HepG2 (cell line): ENCODE data around the gene FANCE. TPM values are rescaled to one million over a fixed set of nuclear protein-coding genes. Genes with fewer than 3 reads are reported as not detected.

Experiments
- ARNT2 ChIP-seq: sonication (generic); formaldehyde crosslinking; IDR thresholded peaks from 2 replicates; pipeline ENCODE4 v1.8.0; 2022; ENCODE audit warnings: mild to moderate bottlenecking, low read depth, missing genetic modification reagents, moderate library complexity
- EEA1 ChIP-seq: sonication (generic); formaldehyde crosslinking; IDR thresholded peaks from 2 replicates; pipeline ENCODE4 v1.5.1; 2020; ENCODE audit warnings: mild to moderate bottlenecking, missing genetic modification reagents, borderline replicate concordance
- ERF ChIP-seq: IDR thresholded peaks from 2 replicates; pipeline ENCODE4 v1.6.1; 2018; ENCODE audit warnings: missing biosample characterization, missing genetic modification reagents
- GABPB1 ChIP-seq: IDR thresholded peaks from 2 replicates; pipeline ENCODE4 v1.6.1; 2016; ENCODE audit warnings: mild to moderate bottlenecking, missing genetic modification reagents, moderate library complexity, missing compliant biosample characterization
- HNRNPLL ChIP-seq: fragments of 200-400 bp; formaldehyde crosslinking; IDR thresholded peaks from 2 replicates; pipeline ENCODE4 v1.6.1; 2017; ENCODE audit warnings: mild to moderate bottlenecking, low read depth, low read length; ENCODE audit not compliant: poor library complexity, severe bottlenecking
- POLR2A ChIP-seq, 2 experiments: IDR thresholded peaks; 2 replicates each; pipeline ENCODE4 v1.6.1; 2011; ENCODE audit warnings: low read depth in 2 of 2, low read length in 2 of 2, mild to moderate bottlenecking in 1 of 2, moderate library complexity in 1 of 2; ENCODE audit not compliant: insufficient read depth in 1 of 2
- POLR2AphosphoS5 ChIP-seq: IDR thresholded peaks from 2 replicates; pipeline ENCODE4 v1.6.1; 2012; ENCODE audit warnings: low read depth, low read length
- ZIK1 ChIP-seq: sonication (generic); formaldehyde crosslinking; IDR thresholded peaks from 2 replicates; pipeline ENCODE4 v1.5.0; 2020; ENCODE audit warnings: mild to moderate bottlenecking, low read depth, missing genetic modification reagents, borderline replicate concordance
- ZMYM3 ChIP-seq: sonication (generic); formaldehyde crosslinking; IDR thresholded peaks from 2 replicates; pipeline ENCODE4 v1.5.1; 2020; ENCODE audit warnings: mild to moderate bottlenecking, missing genetic modification reagents
- ZNF101 ChIP-seq: sonication (generic); formaldehyde crosslinking; IDR thresholded peaks from 2 replicates; pipeline ENCODE4 v1.4.0; 2020; ENCODE audit warnings: mild to moderate bottlenecking, low read depth, missing genetic modification reagents, borderline replicate concordance
- ZNF343 ChIP-seq: sonication (generic); formaldehyde crosslinking; IDR thresholded peaks from 2 replicates; pipeline ENCODE4 v1.4.0; 2020; ENCODE audit warnings: mild to moderate bottlenecking, missing genetic modification reagents
- ZNF432 ChIP-seq: sonication (generic); formaldehyde crosslinking; IDR thresholded peaks from 2 replicates; pipeline ENCODE4 v1.5.0; 2020; ENCODE audit warnings: missing genetic modification reagents, mild to moderate bottlenecking, borderline replicate concordance
- ZNF44 ChIP-seq: sonication (generic); formaldehyde crosslinking; IDR thresholded peaks from 2 replicates; pipeline ENCODE4 v1.5.1; 2020; ENCODE audit warnings: mild to moderate bottlenecking, missing genetic modification reagents
- ZNF703 ChIP-seq: sonication (generic); formaldehyde crosslinking; IDR thresholded peaks from 2 replicates; pipeline ENCODE4 v1.5.1; 2020; ENCODE audit warnings: missing genetic modification reagents, mild to moderate bottlenecking, moderate library complexity, borderline replicate concordance
- ZNF775 ChIP-seq: sonication (generic); formaldehyde crosslinking; IDR thresholded peaks from 2 replicates; pipeline ENCODE4 v1.4.0; 2020; ENCODE audit warnings: missing genetic modification reagents, mild to moderate bottlenecking, moderate library complexity, borderline replicate concordance
- ZNF841 ChIP-seq: sonication (generic); formaldehyde crosslinking; IDR thresholded peaks from 2 replicates; pipeline ENCODE4 v1.8.1; 2023; ENCODE audit warnings: missing genetic modification reagents, borderline replicate concordance
- polyA plus RNA-seq, 8 experiments: library from polyadenylated mRNA; depleted of rRNA in 3 of 8; stranded (reverse) in 7 of 8; unstranded in 1 of 8; fragments of >200 nt; fragmentation: Illumina TruSeq in 4 of 8; extraction: Trizol in 4 of 8; gene quantifications; 2 replicates each; pipeline versions ENCODE4 v1.2.1 to v1.2.3, GENCODE V29; 2011 to 2016; ENCODE audit warnings: low read depth in 4 of 8, missing spikeins in 1 of 8, mixed read lengths in 1 of 8; ENCODE audit not compliant: insufficient read depth in 1 of 8
- total RNA-seq, 5 experiments: library from RNA; depleted of rRNA; stranded (reverse); fragments of >200 nt; fragmentation: Illumina TruSeq; extraction: Trizol; gene quantifications; 2 replicates each; pipeline ENCODE4 v1.2.3, GENCODE V29; 2016; ENCODE audit warnings: low read depth in 1 of 5
- TF ChIP-seq, protein P1 (sequence below): IDR thresholded peaks from 2 replicates; pipeline ENCODE4 v1.6.1; 2016; ENCODE audit warnings: low read depth, missing genetic modification reagents, missing compliant biosample characterization
- TF ChIP-seq, protein P2 (sequence below): sonication (generic); formaldehyde crosslinking; IDR thresholded peaks from 2 replicates; pipeline ENCODE4 v1.5.0; 2020; ENCODE audit warnings: missing genetic modification reagents
- TF ChIP-seq, protein P3 (sequence below): sonication (generic); formaldehyde crosslinking; IDR thresholded peaks from 2 replicates; pipeline ENCODE4 v1.4.0; 2020; ENCODE audit warnings: missing genetic modification reagents

Gene FANCE
- total and polyA plus RNA-seq, 2 of the 13 experiments (the other 11 are each of a cell fraction or from before 2014, with no cell fraction given) = 7.1 to 11.2 TPM

DNA sequence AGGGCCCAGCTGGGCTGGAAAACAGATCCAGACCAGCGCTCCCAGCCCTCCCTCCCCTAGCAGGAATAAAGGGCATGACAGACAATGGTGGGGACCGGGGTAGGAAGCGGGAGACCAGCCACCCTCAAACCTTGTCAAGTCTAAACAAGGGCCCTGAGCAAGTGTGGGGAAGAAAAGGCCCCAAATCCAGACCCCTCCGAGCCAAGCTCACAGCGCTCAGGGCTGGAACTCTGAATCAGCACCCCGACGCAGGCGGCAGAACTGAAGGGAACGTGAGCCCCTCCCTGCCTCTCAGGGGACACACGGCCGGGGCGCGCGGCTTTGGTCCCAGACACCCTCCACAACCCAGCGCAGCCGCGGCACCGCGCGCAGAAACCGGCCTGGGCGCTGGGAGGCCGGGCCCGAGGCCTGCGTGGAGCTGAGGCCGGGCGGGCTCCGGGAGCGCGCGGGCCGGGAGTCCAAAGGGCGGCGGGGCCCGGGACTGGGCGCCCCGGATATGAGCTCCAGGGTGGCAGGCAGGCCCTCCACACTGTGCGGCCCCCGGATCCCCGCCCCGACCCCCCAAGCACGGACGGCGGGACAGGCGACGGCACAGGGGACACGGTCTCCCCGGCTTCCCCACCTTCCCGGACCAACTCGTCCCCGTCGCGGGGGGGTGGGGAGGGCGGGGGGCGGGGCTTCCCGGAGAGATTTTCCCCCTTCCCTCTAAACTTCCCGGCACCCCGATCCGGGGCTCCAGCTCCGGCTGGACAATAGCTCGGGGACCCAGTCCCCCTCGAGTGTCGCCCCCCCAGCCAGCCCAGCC, 44.1 kb downstream of the FANCE start (continued):
- TF ChIP-seq, protein P1, sequence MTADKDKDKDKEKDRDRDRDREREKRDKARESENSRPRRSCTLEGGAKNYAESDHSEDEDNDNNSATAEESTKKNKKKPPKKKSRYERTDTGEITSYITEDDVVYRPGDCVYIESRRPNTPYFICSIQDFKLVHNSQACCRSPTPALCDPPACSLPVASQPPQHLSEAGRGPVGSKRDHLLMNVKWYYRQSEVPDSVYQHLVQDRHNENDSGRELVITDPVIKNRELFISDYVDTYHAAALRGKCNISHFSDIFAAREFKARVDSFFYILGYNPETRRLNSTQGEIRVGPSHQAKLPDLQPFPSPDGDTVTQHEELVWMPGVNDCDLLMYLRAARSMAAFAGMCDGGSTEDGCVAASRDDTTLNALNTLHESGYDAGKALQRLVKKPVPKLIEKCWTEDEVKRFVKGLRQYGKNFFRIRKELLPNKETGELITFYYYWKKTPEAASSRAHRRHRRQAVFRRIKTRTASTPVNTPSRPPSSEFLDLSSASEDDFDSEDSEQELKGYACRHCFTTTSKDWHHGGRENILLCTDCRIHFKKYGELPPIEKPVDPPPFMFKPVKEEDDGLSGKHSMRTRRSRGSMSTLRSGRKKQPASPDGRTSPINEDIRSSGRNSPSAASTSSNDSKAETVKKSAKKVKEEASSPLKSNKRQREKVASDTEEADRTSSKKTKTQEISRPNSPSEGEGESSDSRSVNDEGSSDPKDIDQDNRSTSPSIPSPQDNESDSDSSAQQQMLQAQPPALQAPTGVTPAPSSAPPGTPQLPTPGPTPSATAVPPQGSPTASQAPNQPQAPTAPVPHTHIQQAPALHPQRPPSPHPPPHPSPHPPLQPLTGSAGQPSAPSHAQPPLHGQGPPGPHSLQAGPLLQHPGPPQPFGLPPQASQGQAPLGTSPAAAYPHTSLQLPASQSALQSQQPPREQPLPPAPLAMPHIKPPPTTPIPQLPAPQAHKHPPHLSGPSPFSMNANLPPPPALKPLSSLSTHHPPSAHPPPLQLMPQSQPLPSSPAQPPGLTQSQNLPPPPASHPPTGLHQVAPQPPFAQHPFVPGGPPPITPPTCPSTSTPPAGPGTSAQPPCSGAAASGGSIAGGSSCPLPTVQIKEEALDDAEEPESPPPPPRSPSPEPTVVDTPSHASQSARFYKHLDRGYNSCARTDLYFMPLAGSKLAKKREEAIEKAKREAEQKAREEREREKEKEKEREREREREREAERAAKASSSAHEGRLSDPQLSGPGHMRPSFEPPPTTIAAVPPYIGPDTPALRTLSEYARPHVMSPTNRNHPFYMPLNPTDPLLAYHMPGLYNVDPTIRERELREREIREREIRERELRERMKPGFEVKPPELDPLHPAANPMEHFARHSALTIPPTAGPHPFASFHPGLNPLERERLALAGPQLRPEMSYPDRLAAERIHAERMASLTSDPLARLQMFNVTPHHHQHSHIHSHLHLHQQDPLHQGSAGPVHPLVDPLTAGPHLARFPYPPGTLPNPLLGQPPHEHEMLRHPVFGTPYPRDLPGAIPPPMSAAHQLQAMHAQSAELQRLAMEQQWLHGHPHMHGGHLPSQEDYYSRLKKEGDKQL = no peak
- no peak for TF ChIP-seq ZNF101 (CRISPR knock-in tag)
- TF ChIP-seq ZNF44 (CRISPR knock-in tag) = no peak
- TF ChIP-seq GABPB1 = peak; percentile 69
- TF ChIP-seq ZNF841 (CRISPR knock-in tag) = no peak
- 0 out of 2 replicates have a peak, but pooled peaks have one; percentile 44 for TF ChIP-seq ARNT2
- TF ChIP-seq ERF (CRISPR knock-in tag) = no peak
- 0 out of 2 replicates have a peak, but pooled peaks have one; percentile 32 for TF ChIP-seq ZNF703
- TF ChIP-seq, protein P2, sequence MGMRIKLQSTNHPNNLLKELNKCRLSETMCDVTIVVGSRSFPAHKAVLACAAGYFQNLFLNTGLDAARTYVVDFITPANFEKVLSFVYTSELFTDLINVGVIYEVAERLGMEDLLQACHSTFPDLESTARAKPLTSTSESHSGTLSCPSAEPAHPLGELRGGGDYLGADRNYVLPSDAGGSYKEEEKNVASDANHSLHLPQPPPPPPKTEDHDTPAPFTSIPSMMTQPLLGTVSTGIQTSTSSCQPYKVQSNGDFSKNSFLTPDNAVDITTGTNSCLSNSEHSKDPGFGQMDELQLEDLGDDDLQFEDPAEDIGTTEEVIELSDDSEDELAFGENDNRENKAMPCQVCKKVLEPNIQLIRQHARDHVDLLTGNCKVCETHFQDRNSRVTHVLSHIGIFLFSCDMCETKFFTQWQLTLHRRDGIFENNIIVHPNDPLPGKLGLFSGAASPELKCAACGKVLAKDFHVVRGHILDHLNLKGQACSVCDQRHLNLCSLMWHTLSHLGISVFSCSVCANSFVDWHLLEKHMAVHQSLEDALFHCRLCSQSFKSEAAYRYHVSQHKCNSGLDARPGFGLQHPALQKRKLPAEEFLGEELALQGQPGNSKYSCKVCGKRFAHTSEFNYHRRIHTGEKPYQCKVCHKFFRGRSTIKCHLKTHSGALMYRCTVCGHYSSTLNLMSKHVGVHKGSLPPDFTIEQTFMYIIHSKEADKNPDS (CRISPR knock-in tag) = no peak
- 0 out of 2 replicates have a peak, but pooled peaks have one; percentile 32 for TF ChIP-seq EEA1 (CRISPR knock-in tag)
- no peak for TF ChIP-seq ZMYM3 (CRISPR knock-in tag)
- 0 out of 2 replicates have a peak, but pooled peaks have one; percentile 67 for TF ChIP-seq ZNF343 (CRISPR knock-in tag)
- TF ChIP-seq POLR2AphosphoS5 = no peak
- peak in 1 of 2 experiments; percentile 57; a peak in 2 of 4 replicates for TF ChIP-seq POLR2A (IDR thresholded peaks at IDR 0.05; ENCODE audit: insufficient read depth in 1 of 2, low read depth in 2 of 2, low read length in 2 of 2)
- TF ChIP-seq ZIK1 (CRISPR knock-in tag) = no peak
- peak; percentile 65 for TF ChIP-seq HNRNPLL
- no peak for TF ChIP-seq ZNF432
- no peak for TF ChIP-seq ZNF775 (CRISPR knock-in tag)
- TF ChIP-seq, protein P3, sequence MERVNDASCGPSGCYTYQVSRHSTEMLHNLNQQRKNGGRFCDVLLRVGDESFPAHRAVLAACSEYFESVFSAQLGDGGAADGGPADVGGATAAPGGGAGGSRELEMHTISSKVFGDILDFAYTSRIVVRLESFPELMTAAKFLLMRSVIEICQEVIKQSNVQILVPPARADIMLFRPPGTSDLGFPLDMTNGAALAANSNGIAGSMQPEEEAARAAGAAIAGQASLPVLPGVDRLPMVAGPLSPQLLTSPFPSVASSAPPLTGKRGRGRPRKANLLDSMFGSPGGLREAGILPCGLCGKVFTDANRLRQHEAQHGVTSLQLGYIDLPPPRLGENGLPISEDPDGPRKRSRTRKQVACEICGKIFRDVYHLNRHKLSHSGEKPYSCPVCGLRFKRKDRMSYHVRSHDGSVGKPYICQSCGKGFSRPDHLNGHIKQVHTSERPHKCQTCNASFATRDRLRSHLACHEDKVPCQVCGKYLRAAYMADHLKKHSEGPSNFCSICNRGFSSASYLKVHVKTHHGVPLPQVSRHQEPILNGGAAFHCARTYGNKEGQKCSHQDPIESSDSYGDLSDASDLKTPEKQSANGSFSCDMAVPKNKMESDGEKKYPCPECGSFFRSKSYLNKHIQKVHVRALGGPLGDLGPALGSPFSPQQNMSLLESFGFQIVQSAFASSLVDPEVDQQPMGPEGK (CRISPR knock-in tag) = peak; percentile 48; the same call in 1 of the 2 replicates
